ENCODE data around the gene TDO2. TPM values are rescaled to one million over a fixed set of nuclear protein-coding genes. Genes with fewer than 3 reads are reported as not detected.
A peak's percentile ranks its signal among the peaks of the same experiment; 100 is the strongest.

The TDO2 gene
- not detected for polyA plus RNA-seq

DNA sequence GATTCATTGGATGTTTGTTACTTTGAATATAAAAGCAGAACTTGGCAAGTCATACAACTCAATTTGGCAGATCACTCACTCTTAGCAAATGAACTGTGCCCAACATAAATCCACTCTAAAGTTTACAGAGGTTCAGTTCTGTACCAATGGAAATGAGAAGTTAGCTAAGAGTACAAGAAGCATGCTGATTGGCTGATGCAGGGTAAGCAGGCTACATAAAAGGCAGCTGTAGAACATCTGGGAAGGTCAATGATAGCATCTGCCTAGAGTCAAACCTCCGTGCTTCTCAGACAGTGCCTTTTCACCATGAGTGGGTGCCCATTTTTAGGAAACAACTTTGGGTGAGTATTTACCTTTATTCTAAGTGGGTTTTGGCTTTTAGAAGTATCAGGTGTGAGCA, at the start of gene TDO2:
TSS of gene TDO2 (plus strand) at position 244 of the 400 bp plus-strand sequence. CDS start at position 307, 63 bp downstream.
- peaks cover 0 to 5% (median 0%) of the 10 kb centered on the region in 3 donors for H3K9me3 Mint-ChIP-seq
- no peaks in the 10 kb centered on the region for H3K36me3 Mint-ChIP-seq
- no peaks in the 10 kb centered on the region for H3K27me3 Mint-ChIP-seq
- H3K4me1 Mint-ChIP-seq, result no peaks in the 10 kb centered on the region
- no peak within 1 kb of the TSS for H3K4me3 Mint-ChIP-seq
- no peak within 1 kb of the TSS for H3K27ac Mint-ChIP-seq

DNA sequence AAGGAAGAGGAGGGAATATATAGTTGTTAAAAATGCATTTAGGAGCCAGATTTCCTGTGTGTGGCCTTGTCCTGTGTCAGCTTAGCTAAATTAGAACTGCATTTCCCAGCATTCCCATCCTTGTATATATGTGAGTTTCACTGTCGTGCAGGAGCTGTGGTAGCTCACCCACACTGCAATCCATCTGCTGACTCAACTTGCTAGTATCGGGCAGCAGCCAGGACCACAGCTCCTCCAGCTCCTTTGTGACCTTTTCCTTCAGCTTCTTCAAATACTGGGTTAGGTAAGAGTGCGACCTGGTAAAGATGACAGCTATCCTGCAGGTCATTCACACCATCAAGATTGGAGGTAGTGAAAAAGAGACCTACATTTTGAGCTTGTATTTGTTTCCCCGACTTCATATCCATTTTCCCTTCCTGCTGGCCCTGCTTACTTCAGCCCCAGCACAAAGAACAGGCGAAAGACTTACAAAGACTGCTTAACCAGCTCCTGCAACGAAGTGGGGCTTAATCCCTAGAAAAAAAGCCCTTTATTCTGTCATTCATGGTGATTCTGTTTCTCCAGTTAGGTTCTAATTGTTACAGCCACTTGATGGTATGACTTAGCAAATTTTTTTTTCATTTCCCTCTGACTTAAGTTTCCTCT, 48.8 kb upstream of the TDO2 start:
- H3K4me1 Mint-ChIP-seq, result no peaks in the 10 kb centered on the region
- H3K9me3 Mint-ChIP-seq, result peaks cover 0 to 5% (median 2%) of the 10 kb centered on the region in 3 donors
- no peak overlapping the region for H3K4me3 Mint-ChIP-seq
- no peak overlapping the region for H3K27ac Mint-ChIP-seq
- H3K36me3 Mint-ChIP-seq, result peaks cover 3% of the 10 kb centered on the region
- H3K27me3 Mint-ChIP-seq, result peaks cover 2% of the 10 kb centered on the region

DNA sequence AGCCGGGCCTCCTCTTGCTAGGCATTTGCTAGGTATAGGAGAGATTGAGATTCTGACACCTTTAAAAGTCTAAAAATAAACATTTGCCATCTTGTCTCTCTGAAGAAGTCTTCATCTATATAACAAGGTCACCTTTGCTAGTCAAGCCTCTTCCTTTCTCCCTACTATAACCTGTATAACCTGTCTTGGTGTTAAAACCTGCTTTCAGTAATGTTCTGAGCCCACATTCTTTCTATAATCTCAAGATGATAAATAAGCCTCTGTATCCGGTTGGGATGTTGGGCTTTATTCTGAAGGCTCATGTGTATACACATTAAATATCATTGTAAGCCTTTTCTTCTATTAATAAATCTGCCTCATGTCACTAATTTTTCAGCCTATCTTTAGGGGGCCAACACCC, 47.6 kb upstream of the TDO2 start:
- no peak overlapping the region for H3K4me3 Mint-ChIP-seq
- no peaks in the 10 kb centered on the region for H3K9me3 Mint-ChIP-seq
- H3K27me3 Mint-ChIP-seq, result peaks cover 2% of the 10 kb centered on the region
- H3K4me1 Mint-ChIP-seq, result no peaks in the 10 kb centered on the region
- H3K27ac Mint-ChIP-seq, result no peak overlapping the region
- no peaks in the 10 kb centered on the region for H3K36me3 Mint-ChIP-seq

DNA sequence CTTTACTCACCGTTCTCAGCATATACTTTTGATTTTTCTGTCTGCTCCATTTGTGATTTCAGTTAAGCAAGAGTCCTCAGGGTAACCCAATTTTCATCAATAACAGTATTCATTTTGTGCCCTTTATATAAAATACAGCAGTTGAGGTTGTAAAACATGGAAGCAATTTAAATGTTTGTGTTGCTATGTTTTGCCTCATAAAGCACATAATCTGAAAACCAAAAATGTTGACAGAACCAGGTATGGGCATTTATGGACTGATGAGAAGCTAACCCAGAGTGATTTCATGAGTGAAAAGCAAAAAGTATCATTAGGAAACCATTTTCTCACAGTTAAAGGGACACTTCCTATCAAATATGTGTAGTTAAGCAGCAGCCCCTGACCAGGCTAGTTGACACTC, 37.3 kb upstream of the TDO2 start, which contains the start of gene ASIC5:
TSS of gene ASIC5 (minus strand) at position 101 of the 400 bp plus-strand sequence. CDS start at position 50, 51 bp downstream.
- H3K27ac Mint-ChIP-seq, result no peak within 1 kb of the TSS
- H3K4me3 Mint-ChIP-seq, result no peak within 1 kb of the TSS
- no peaks in the 10 kb centered on the region for H3K27me3 Mint-ChIP-seq
- peaks cover 3 to 8% (median 4%) of the 10 kb centered on the region in 3 donors for H3K9me3 Mint-ChIP-seq
- H3K36me3 Mint-ChIP-seq, result peaks cover 3% of the 10 kb centered on the region
- H3K4me1 Mint-ChIP-seq, result no peaks in the 10 kb centered on the region

- Mint-ChIP-seq H3K27me3 (no peaks in the 10 kb centered on the region), H3K9me3 (peaks cover 0 to 6% (median 0%) of the 10 kb centered on the region in 3 donors), H3K4me3 (no peak overlapping the region), H3K4me1 (peaks cover 0 to 1% (median 0%) of the 10 kb centered on the region in 3 donors), H3K27ac (no peak overlapping the region), H3K36me3 (no peaks in the 10 kb centered on the region)
Observed at GRCh38 chr4:155875878-155876277, 27.6 kb upstream of the TDO2 start.

DNA sequence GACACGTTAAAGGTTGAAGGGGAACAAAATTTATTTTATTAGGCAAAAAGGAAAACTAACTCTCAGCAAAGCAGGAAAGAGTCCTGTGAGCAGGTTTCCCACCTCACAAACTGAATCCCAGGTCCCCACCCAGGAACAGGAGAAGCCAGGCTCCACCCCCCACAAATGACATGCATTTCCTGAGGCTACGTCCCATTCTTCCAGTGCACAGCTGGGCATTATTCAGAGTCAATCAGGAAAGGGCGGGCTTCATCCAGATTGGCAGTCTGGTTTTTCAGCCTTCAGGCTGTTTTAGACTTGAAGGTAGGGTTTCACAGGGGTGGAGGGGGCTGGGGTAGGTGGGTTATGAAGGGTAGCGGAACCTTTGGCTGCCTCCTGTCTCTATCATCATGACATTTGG, 25.5 kb upstream of the TDO2 start:
- Mint-ChIP-seq H3K9me3 (peaks cover 0 to 6% (median 0%) of the 10 kb centered on the region in 3 donors), H3K27me3 (peaks cover 3% of the 10 kb centered on the region), H3K4me1 (peaks cover 0 to 1% (median 0%) of the 10 kb centered on the region in 3 donors), H3K4me3 (no peak overlapping the region), H3K36me3 (no peaks in the 10 kb centered on the region), H3K27ac (no peak overlapping the region)

DNA sequence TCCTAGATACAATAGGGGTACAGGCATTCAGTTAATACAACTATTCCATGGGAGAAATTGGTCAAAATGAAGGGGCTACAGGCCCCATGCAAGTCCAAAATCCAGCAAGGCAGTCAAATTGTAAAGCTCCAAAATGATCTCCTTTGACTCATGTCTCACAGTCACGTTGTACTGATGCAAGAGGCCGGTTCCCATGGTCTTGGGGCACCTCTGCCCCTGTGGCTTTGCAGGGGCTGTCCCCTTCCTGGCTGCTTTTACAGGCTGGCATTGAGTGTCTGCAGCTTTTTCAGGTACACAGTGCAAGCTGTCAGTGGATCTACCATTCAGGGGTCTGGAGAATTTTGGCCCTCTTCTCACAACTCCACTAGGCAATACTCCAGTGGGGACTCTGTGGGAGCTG, 24.9 kb upstream of the TDO2 start:
- Mint-ChIP-seq H3K27ac (no peak overlapping the region), H3K36me3 (no peaks in the 10 kb centered on the region), H3K9me3 (peaks cover 0 to 6% (median 1%) of the 10 kb centered on the region in 3 donors), H3K4me3 (no peak overlapping the region), H3K27me3 (peaks cover 3% of the 10 kb centered on the region), H3K4me1 (peaks cover 0 to 1% (median 0%) of the 10 kb centered on the region in 3 donors)

DNA sequence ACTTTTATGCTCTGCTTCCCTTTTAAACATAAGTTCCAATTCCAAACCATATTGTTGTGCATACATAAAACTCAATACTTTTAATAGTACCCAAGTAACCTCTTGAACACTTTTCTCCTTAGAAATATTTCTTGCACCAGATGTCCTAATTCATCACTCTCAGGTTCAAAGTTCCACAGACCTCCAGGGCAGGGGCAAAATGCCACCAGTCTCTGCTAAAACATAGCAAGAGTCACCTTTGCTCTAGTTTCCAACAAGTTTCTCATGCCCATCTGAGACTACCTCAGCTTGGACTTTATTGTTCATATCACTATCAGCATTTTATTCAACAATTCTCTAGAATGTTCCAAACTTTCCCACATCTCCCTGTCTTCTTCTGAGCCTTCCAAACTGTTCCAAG, 23.7 kb upstream of the TDO2 start:
- H3K4me1 Mint-ChIP-seq, result peaks cover 0 to 1% (median 0%) of the 10 kb centered on the region in 3 donors
- H3K36me3 Mint-ChIP-seq, result no peaks in the 10 kb centered on the region
- H3K4me3 Mint-ChIP-seq, result peak overlapping the region in 1 of 4 donors; percentile 19
- H3K27me3 Mint-ChIP-seq, result peaks cover 3% of the 10 kb centered on the region
- no peak overlapping the region for H3K27ac Mint-ChIP-seq
- H3K9me3 Mint-ChIP-seq, result peaks cover 2 to 6% (median 2%) of the 10 kb centered on the region in 3 donors

- Mint-ChIP-seq H3K4me3 (no peak overlapping the region), H3K9me3 (peaks cover 0 to 2% (median 2%) of the 10 kb centered on the region in 3 donors), H3K27me3 (peaks cover 3% of the 10 kb centered on the region), H3K36me3 (no peaks in the 10 kb centered on the region), H3K4me1 (peaks cover 0 to 1% (median 0%) of the 10 kb centered on the region in 3 donors), H3K27ac (no peak overlapping the region)
Observed at GRCh38 chr4:155881555-155881954, 21.9 kb upstream of the TDO2 start.

DNA sequence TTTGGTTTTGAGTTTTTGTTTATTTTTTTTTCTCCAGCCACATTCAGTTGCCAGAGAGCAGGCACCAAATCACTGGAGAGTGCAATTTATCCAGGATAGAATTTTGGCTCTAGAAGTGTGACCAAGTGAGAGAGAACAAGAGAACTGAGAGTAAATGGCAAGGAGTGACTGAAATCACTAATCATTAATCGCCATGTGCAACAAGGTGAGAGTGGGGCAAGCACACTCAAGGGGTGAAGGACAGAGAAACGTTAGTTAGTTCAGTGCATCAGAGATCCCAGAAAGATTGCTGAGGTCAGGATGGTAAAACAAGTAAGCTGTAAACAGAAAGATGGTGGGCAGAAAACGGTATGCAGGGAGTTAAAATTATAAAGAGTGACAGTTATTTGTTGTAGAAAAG, 19.6 kb upstream of the TDO2 start:
- H3K27me3 Mint-ChIP-seq, result peaks cover 4% of the 10 kb centered on the region
- H3K9me3 Mint-ChIP-seq, result peaks cover 0 to 2% (median 2%) of the 10 kb centered on the region in 3 donors
- no peaks in the 10 kb centered on the region for H3K4me1 Mint-ChIP-seq
- no peak overlapping the region for H3K4me3 Mint-ChIP-seq
- H3K36me3 Mint-ChIP-seq, result no peaks in the 10 kb centered on the region
- H3K27ac Mint-ChIP-seq, result no peak overlapping the region

- Mint-ChIP-seq H3K4me1 (no peaks in the 10 kb centered on the region), H3K27me3 (peaks cover 6% of the 10 kb centered on the region), H3K36me3 (no peaks in the 10 kb centered on the region), H3K9me3 (peaks cover 0 to 3% (median 2%) of the 10 kb centered on the region in 3 donors), H3K27ac (no peak overlapping the region), H3K4me3 (no peak overlapping the region)
Observed at GRCh38 chr4:155885666-155886065, 17.8 kb upstream of the TDO2 start.

GRCh38 chr4:155887045-155887444, 16.5 kb upstream of the TDO2 start:
- Mint-ChIP-seq H3K9me3 (peaks cover 2 to 5% (median 3%) of the 10 kb centered on the region in 3 donors), H3K27me3 (peaks cover 4% of the 10 kb centered on the region), H3K4me3 (no peak overlapping the region)

GRCh38 chr4:155887847-155888570, 15.5 kb upstream of the TDO2 start:
- Mint-ChIP-seq H3K36me3 (no peaks in the 10 kb centered on the region), H3K27me3 (peaks cover 4% of the 10 kb centered on the region), H3K4me3 (no peak overlapping the region), H3K9me3 (peaks cover 3 to 9% (median 4%) of the 10 kb centered on the region in 3 donors), H3K4me1 (no peaks in the 10 kb centered on the region), H3K27ac (peak overlapping the region in 1 of 3 donors; percentile 1)

More at GRCh38 chr4:155887045-155887444, 16.5 kb upstream of the TDO2 start:
- Mint-ChIP-seq H3K36me3 (no peaks in the 10 kb centered on the region), H3K4me1 (no peaks in the 10 kb centered on the region), H3K27ac (no peak overlapping the region)

GRCh38 chr4:155889031-155889793, 14.3 kb upstream of the TDO2 start:
- peaks cover 4% of the 10 kb centered on the region for H3K27me3 Mint-ChIP-seq
- H3K4me3 Mint-ChIP-seq, result no peak overlapping the region
- no peaks in the 10 kb centered on the region for H3K36me3 Mint-ChIP-seq
- H3K27ac Mint-ChIP-seq, result no peak overlapping the region
- H3K9me3 Mint-ChIP-seq, result peaks cover 2 to 7% (median 3%) of the 10 kb centered on the region in 3 donors
- no peaks in the 10 kb centered on the region for H3K4me1 Mint-ChIP-seq

- no peak overlapping the region for H3K27ac Mint-ChIP-seq
- no peak overlapping the region for H3K4me3 Mint-ChIP-seq
- no peaks in the 10 kb centered on the region for H3K4me1 Mint-ChIP-seq
- H3K36me3 Mint-ChIP-seq, result no peaks in the 10 kb centered on the region
- peaks cover 4% of the 10 kb centered on the region for H3K27me3 Mint-ChIP-seq
- peaks cover 2 to 7% (median 3%) of the 10 kb centered on the region in 3 donors for H3K9me3 Mint-ChIP-seq
Observed at GRCh38 chr4:155889946-155890345, 13.6 kb upstream of the TDO2 start.

Data from IgD-negative memory B cell (primary cell).